ENCODE measurements around the gene GPC1.
A peak's percentile ranks its signal among the peaks of the same experiment; 100 is the strongest.

The GPC1 gene

GRCh38 chr2:240512666-240513535 is 77.4 kb downstream of the GPC1 start:
- in situ Hi-C loops (cut with MboI; ENCODE audit: low sequenced_read_pairs, unreplicated experiment), result loop anchor here (25.0 kb wide), 1 partner anchor 199 kb away; no protein-coding TSS in a partner anchor
- no peak for DNase-seq (ENCODE audit: low spot score)
- no peak for TF ChIP-seq CTCF (IDR thresholded peaks at IDR 0.05; ENCODE audit: borderline replicate concordance, control extremely low read depth, extremely low read depth, insufficient read depth, missing control alignments)

- in situ Hi-C loops (cut with MboI; ENCODE audit: low sequenced_read_pairs, unreplicated experiment), result loop anchor here (25.0 kb wide), 1 partner anchor 199 kb away; no protein-coding TSS in a partner anchor
- peak; percentile 96 for DNase-seq (ENCODE audit: low spot score)
- TF ChIP-seq CTCF (IDR thresholded peaks at IDR 0.05; ENCODE audit: borderline replicate concordance, control extremely low read depth, extremely low read depth, insufficient read depth, missing control alignments), result peak; percentile 93
Observed at GRCh38 chr2:240513549-240514287, 78.3 kb downstream of the GPC1 start.

- TF ChIP-seq CTCF (IDR thresholded peaks at IDR 0.05; ENCODE audit: borderline replicate concordance, control extremely low read depth, extremely low read depth, insufficient read depth, missing control alignments), result no peak
- DNase-seq (ENCODE audit: low spot score), result no peak
- in situ Hi-C loops (cut with MboI; ENCODE audit: low sequenced_read_pairs, unreplicated experiment), result loop anchor here (25.0 kb wide), 1 partner anchor 198 kb away; no protein-coding TSS in a partner anchor
Observed at GRCh38 chr2:240514631-240515030, 79.2 kb downstream of the GPC1 start.

GRCh38 chr2:240517342-240517741 is 81.9 kb downstream of the GPC1 start:
- no peak for TF ChIP-seq CTCF (IDR thresholded peaks at IDR 0.05; ENCODE audit: borderline replicate concordance, control extremely low read depth, extremely low read depth, insufficient read depth, missing control alignments)
- in situ Hi-C loops (cut with MboI; ENCODE audit: low sequenced_read_pairs, unreplicated experiment), result loop anchor here (25.0 kb wide), 1 partner anchor 195 kb away; no protein-coding TSS in a partner anchor
- no peak for DNase-seq (ENCODE audit: low spot score)

Measured in GM13976 (cell line).